T47D (cell line): ENCODE data around the gene ECE1.
A peak's percentile ranks its signal among the peaks of the same experiment; 100 is the strongest.
"Not testable (repeated sequence)": the region's sequence is repeated elsewhere in the genome, so short reads cannot be mapped to it uniquely, and the experiment has no call there.

Experiments used
- DNase-seq, 2 experiments: peaks; one replicate each; pipeline versions ENCODE4 v3.0.0 to v3.0.0-alpha.2; 2011 to 2012; ENCODE audit warnings: low read depth in 1 of 2, low spot score in 1 of 2
- JUND ChIP-seq: IDR thresholded peaks from 2 replicates; pipeline ENCODE4 v1.6.1; 2012; ENCODE audit warnings: low read depth
- in situ Hi-C: cut with HindIII; loops from 2 replicates; pipeline ENCODE4 v1.10.0; 2016; ENCODE audit warnings: low sequenced_read_pairs, low pct_unique_long_range_greater_than_20kb

The ECE1 gene

DNA sequence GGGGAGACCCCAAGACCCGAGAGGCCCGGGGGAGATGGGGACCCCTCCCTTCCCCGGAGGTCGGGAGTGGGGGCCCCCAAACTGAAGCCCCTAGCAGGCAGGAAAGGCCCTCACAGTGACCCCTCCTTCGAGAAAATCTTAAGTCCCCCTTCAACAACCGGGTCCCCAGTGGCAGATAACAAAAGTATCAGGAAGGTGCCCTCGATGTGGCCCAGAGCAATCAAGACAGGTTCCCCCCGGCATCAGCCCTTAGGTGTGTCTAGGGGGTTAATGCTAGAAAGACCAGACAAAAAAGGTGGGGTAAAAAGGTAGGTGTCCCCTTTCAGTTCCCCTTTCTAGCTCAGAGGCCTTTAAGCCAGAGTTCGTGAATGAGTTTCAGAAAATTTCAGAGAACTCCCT, 282 bp upstream of the ECE1 start:
- no peak for DNase-seq
- TF ChIP-seq JUND: no peak
- in situ Hi-C loops: no loop called here

GRCh38 chr1:21289127-21289526, 1.1 kb downstream of the ECE1 start:
- DNase-seq: no peak
- TF ChIP-seq JUND: no peak
- in situ Hi-C loops: no loop called here

DNA sequence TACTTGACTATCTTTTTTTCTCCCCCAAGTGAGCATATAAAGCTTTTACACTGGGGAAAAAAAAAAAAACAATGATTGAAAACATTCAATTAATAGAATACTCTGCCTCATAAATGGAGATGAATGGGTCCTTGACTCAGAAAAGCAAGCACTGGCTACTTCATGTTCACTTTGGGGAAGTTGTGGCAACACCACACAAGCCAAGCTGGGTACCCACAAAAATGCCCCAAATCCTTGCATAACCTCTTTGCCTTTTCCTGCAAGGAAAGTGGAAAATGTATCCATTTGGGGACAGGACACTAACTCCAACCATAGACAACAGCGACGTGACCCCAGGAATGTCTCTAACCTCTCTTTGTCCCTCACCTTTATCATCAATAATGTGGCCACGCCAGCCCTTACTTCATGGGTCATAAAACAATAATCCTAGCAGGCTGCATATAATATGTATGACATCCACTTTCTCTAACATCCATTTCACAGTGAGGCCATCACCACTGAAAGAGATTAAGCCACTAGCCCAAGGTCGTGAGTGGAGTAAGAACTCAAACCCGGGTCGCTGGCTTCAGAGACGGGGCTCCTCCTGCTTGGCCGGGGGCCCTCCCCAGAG, 2.3 kb downstream of the ECE1 start:
- in situ Hi-C loops: no loop called here
- no peak for DNase-seq
- no peak for TF ChIP-seq JUND

DNA sequence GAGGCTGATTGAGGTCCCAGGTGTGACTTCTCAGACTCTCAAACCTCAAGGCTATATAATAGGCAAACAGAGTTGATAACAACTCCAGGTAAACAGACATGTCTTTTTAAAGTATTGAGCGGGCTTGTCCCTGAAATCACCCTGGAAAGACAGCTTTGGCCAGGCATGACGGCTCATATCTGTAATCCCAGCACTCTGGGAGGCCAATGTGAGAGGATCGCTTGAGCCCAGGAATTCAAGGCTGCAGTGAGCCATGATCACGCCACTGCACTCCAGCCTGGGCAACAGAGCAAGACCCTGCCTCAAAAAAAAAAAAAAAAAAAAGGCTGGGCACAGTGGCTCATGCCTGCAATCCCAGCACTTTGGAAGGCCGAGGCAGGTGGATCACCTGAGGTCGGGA, 4.9 kb downstream of the ECE1 start:
- in situ Hi-C loops, DNase-seq: not testable (repeated sequence)

- peak in 1 of 2 experiments; percentile 67 for DNase-seq
- no peak for TF ChIP-seq JUND
- in situ Hi-C loops: no loop called here
Measured at GRCh38 chr1:21285055-21285372, 5.2 kb downstream of the ECE1 start.

DNA sequence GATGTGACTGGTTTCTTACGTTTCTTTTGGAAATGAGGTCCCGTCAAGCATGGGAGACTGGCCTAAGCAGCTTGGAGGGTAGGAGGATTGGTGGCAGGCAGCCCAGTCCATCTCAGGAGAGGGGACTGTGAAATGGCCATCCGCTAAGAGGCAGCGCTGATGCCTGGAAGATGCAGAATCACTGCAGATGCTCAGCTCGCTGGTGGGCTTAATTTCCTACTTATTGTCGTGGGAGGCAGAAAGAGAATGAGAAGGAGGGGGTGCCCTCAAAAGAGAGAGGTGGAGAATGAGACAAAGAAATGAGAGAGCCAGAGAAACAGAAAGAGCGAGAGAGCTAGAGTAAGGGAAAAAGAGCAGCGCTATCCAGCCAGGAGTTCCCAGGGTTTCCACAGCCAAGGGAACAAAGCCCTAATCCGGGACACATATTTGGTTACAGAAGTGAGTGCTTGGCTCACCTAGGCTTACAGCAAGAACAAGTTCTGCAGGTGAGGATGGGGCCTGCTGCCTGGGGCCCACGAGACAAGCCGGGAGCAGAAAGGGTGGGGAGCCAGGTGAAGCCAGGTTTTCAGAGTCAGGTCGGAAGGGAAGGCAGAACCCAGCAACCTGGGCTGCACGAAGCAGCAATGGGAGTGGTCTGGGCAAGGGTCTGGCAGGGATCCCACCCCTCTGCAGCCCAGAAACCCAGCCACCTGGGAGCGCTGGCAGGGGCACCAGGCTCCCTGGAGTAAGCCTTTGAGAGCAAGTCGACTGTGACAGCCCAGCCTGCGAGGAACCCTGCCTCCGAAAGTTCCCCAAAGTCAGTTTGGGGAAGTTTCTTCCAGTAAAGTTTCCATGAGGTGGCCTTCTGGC, 5.8 kb downstream of the ECE1 start:
- no peak for TF ChIP-seq JUND
- peak in 1 of 2 experiments; percentile 82 for DNase-seq
- in situ Hi-C loops: no loop called here

- in situ Hi-C loops: no loop called here
- DNase-seq: no peak
- no peak for TF ChIP-seq JUND
Measured at GRCh38 chr1:21283524-21283923, 6.7 kb downstream of the ECE1 start.

DNA sequence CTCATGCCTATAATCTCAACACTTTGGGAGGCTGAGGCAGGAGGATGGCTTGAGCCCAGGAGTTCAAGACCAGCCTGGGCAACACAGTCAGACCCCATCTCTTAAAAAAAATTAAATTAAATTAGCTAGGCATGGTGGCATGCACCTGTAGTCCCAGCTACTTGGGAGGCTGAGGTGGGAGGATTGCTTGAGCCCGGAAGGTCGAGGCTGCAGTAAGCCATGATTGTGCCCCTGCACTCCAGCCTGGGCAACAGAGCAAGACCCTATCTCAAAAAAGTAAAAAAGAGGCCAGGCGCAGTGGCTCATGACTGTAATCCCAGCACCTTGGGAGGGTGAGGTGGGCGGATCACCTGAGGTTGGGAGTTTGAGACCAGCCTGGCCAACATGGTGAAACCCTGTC, 8.2 kb downstream of the ECE1 start:
- DNase-seq, in situ Hi-C loops: not testable (repeated sequence)

DNA sequence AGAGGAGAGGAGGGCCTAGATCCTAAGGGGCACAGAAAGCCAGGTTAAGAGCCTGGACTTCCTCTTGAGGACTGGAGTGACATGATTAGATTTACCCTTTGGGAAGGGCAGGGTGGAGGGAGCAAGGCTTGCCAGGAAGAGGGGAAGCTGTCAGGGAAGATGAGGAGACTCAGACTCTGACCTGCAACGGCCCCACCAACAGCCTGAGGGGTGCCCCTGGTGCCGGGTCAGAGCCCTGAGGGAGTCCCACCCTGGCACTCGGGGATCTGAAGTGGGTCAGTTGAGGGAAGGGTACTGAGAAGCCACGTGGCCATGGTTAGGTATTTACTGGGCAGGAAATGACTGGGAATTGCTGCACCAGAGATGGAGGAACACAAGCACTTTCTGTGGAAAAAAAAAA, 9.8 kb downstream of the ECE1 start:
- in situ Hi-C loops: no loop called here
- DNase-seq: no peak
- TF ChIP-seq JUND: no peak

- in situ Hi-C loops: no loop called here
- DNase-seq: no peak
Measured at GRCh38 chr1:21280011-21280471, 10.2 kb downstream of the ECE1 start.

DNA sequence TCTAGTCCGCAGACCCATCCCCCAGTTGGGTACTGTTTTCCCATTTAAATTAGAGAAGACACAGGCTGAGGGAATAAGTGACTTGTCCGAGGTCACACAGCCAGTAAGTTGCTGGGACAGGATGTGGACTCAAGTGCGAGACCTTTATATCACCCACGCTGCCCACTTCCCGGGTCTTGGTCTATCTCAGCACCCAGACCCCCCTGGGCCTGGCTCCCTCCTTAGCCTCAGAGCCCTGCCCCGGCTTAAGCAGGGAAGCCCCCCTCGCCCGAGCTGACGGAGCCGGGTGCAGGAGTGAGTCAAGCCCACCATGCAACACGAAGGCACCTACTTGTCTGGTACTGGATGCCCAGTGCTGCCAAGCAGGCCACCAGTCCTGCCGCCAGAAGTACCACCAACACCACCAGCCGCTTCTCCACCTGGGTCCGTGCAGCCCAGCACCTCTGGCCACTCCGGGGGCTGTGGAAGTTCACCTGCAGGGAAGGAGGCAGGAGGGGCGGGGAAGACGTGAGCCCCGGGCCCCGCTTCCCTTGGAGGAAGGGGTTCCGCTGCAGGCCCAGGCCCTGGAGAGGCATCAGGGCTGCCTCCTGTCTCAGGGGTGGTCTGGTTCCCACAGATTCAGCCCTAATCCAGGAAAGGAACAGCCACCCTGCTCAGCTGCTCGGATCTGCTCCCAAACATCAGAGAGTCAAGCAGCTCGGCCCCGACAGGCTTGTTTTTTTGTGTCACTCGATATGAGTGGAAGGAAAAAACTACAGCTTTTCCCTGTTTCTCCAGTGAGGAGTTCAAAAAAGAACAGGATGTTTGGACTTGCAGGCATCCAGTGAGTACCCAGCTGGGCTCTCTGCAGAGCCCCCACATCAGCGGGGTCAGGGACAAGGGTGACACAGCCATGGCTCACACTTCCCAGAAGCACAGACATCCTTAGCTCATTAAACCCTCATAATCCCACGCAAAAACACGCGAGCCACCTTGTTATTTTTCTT, 11.1 kb downstream of the ECE1 start:
- no peak for DNase-seq
- TF ChIP-seq JUND: no peak
- in situ Hi-C loops: no loop called here

More at GRCh38 chr1:21280011-21280471, 10.2 kb downstream of the ECE1 start:
- no peak for TF ChIP-seq JUND

DNA sequence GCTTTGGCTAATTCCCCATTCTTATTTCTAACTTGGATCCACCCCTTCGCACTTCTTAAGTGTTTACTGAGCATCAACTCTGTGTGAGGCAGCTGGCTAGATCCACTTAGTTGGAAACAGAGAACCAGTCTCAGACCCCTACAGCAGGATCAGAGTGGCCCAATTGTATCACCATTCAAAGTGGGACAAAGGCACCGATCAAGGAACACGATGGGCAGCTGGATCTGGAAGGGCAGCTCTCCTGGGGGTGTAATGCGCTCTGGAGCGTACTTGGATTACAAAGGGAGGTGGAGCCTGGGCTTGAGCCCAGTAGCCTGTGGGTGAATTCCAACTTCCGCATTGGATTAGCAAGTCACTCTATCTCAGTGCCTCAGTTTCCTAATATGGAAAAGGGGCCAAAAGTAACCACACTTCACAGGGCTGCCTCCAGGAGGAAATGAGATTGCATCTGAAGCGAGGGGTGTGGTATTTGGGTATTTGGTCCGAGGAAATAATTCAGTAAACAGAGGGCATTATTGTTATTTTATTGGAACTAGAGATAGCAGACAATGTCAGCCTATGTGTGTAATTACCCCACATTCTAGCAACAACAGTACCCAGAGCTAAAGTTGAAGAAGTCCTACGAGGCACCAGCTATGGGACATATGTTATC, 11.9 kb downstream of the ECE1 start:
- TF ChIP-seq JUND: no peak
- in situ Hi-C loops: no loop called here
- peak in 1 of 2 experiments; percentile 45 for DNase-seq
